Choroid plexus epithelial cell (primary cell): ENCODE results near the gene SERPING1.
A peak's percentile ranks its signal among the peaks of the same experiment; 100 is the strongest.

Experiments used
- DNase-seq: peaks from one replicate; pipeline ENCODE4 v3.0.0-alpha.2; 2010; ENCODE audit warnings: low read depth
- H3K4me3 ChIP-seq: 2 replicates; pipeline ENCODE4 v1.5.1; 2011; ENCODE audit warnings: low read depth, mild to moderate bottlenecking, control low read depth, low read length, moderate library complexity
- TF ChIP-seq, protein P1 (sequence below): conservative IDR thresholded peaks from 2 replicates; pipeline ENCODE4 v1.5.1; 2011; ENCODE audit warnings: low read depth, mild to moderate bottlenecking, control low read depth, inconsistent platforms, low read length, moderate library complexity

SERPING1 gene

DNA sequence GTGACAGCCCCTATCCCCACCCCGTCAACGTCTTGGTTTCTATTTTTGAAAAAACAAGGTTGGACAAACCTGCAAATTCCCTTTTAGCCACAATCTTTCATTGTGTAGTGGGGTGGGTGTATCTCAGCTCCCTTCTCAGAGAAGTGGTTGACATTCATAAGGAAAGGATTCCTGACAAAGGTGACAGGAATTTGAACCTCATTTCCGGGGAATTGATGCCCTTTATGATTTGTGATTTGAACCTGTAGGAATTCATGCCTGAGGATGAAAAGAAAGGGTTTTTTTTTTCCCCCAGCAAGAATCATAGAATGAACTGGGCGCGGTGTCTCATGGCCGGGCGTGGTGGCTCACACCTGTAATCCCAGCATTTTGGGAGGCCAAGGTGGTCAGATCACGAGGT is 37.8 kb downstream of the SERPING1 start:
- no peak for DNase-seq
- TF ChIP-seq, protein P1, sequence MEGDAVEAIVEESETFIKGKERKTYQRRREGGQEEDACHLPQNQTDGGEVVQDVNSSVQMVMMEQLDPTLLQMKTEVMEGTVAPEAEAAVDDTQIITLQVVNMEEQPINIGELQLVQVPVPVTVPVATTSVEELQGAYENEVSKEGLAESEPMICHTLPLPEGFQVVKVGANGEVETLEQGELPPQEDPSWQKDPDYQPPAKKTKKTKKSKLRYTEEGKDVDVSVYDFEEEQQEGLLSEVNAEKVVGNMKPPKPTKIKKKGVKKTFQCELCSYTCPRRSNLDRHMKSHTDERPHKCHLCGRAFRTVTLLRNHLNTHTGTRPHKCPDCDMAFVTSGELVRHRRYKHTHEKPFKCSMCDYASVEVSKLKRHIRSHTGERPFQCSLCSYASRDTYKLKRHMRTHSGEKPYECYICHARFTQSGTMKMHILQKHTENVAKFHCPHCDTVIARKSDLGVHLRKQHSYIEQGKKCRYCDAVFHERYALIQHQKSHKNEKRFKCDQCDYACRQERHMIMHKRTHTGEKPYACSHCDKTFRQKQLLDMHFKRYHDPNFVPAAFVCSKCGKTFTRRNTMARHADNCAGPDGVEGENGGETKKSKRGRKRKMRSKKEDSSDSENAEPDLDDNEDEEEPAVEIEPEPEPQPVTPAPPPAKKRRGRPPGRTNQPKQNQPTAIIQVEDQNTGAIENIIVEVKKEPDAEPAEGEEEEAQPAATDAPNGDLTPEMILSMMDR, result no peak
- H3K4me3 ChIP-seq, result no peak overlapping the region

DNA sequence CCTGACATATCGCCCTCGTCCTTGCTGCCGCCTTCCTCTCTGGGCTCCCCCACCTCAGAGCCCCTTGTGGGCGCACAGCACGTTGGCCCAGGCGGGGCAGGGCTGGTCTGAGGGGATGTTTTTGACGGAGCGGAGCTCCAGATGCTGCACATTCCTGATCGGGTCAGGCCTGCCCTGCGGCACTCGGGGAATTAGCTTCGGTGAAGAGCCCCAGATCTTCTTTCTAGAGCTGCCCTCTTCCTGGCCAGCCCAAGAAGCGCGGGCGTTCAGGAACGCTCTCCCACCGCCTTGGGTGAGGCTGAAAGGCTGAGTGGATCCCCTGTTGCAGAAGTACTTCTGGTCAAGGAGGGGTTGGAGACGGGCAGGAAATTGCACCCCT is 40.1 kb downstream of the SERPING1 start:
- peak overlapping the region; percentile 94 for H3K4me3 ChIP-seq
- no peak for DNase-seq
- TF ChIP-seq, protein P1, result no peak

- TF ChIP-seq, protein P1, result no peak
- peak; percentile 87 for DNase-seq
- H3K4me3 ChIP-seq, result peak overlapping the region; percentile 94
Observed at GRCh38 chr11:57638005-57638781, 40.7 kb downstream of the SERPING1 start.

DNA sequence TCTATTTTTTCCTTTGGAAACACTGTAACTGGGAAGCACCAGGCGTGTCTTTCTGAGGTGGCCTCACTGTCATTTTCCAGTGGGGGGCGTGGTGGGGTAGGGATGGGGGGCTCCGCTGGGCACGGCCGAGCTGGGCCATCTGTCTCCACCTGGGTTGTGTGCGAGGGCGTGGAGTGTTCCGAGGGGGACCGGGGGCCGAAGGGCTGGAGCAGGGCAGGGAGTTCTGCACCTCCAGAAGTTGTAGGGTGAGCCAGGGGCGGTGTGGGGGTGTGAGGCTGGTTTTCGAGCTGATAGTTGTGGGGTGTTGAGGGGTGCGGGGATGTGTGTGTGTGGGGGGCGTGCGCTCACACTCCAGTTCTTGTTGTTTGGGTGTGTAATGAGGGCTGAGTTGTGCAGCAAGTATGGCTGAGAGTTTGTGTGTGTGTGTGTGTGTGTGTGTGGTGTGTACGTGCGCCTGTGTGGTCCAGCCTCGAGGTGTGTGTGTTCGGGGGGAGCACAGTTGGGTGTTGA is 41.4 kb downstream of the SERPING1 start:
- peak overlapping the region; percentile 94 for H3K4me3 ChIP-seq
- no peak for DNase-seq
- TF ChIP-seq, protein P1, result no peak

GRCh38 chr11:57639321-57640067 is 42.0 kb downstream of the SERPING1 start:
- H3K4me3 ChIP-seq, result peak overlapping the region; percentile 94
- TF ChIP-seq, protein P1, result no peak
- peak; percentile 89 for DNase-seq

- DNase-seq, result no peak
- TF ChIP-seq, protein P1, result no peak
- peak overlapping the region; percentile 94 for H3K4me3 ChIP-seq
Observed at GRCh38 chr11:57640068-57640800, 42.7 kb downstream of the SERPING1 start.
